Hematopoietic multipotent progenitor cell treated with erythropoietin and hydrocortisone succinate and interleukin-3 and kit ligand, for 15 days (in vitro differentiated cells): ENCODE results near the gene GDF10.
A peak's percentile ranks its signal among the peaks of the same experiment; 100 is the strongest.

Experiments
- DNase-seq: peaks from one replicate; pipeline ENCODE4 v3.0.0-alpha.2; 2015; ENCODE audit warnings: low spot score

Gene GDF10

GRCh38 chr10:47333532-47333931 is 33.5 kb downstream of the GDF10 start:
- DNase-seq: no peak

GRCh38 chr10:47334466-47335295 is 34.7 kb downstream of the GDF10 start:
- no peak for DNase-seq

GRCh38 chr10:47335906-47336305 is 35.9 kb downstream of the GDF10 start:
- no peak for DNase-seq

- peak; percentile 49 for DNase-seq
Observed at GRCh38 chr10:47336387-47337134, 36.6 kb downstream of the GDF10 start.

- DNase-seq: peak; percentile 4
Observed at GRCh38 chr10:47337310-47337709, 37.3 kb downstream of the GDF10 start.

GRCh38 chr10:47339186-47339735 is 39.3 kb downstream of the GDF10 start:
- DNase-seq: no peak

GRCh38 chr10:47339759-47340607 is 40.0 kb downstream of the GDF10 start:
- no peak for DNase-seq

GRCh38 chr10:47340608-47341170 is 40.7 kb downstream of the GDF10 start:
- DNase-seq: peak; percentile 67

GRCh38 chr10:47344996-47345870 is 45.2 kb downstream of the GDF10 start:
- no peak for DNase-seq

GRCh38 chr10:47346581-47347302 is 46.7 kb downstream of the GDF10 start:
- no peak for DNase-seq

- DNase-seq: no peak
Observed at GRCh38 chr10:47347303-47347675, 47.3 kb downstream of the GDF10 start.

GRCh38 chr10:47348138-47348651 is 48.2 kb downstream of the GDF10 start, which contains the start of gene RBP3:
Gene RBP3, plus strand, starts transcription at chr10:47348363. Its CDS starts 122 bp downstream, at chr10:47348485.
- DNase-seq: no peak

- no peak for DNase-seq
Observed at GRCh38 chr10:47348661-47349470, 48.9 kb downstream of the GDF10 start.

- no peak for DNase-seq
Observed at GRCh38 chr10:47349516-47349915, 49.5 kb downstream of the GDF10 start.

- DNase-seq: no peak
Observed at GRCh38 chr10:47349941-47350371, 50.0 kb downstream of the GDF10 start.

- DNase-seq: no peak
Observed at GRCh38 chr10:47350671-47351640, 51.0 kb downstream of the GDF10 start.
